Cardiac muscle cell (in vitro differentiated cells and primary cell): ENCODE results near the gene MB. TPM values are rescaled to one million over a fixed set of nuclear protein-coding genes. Genes with fewer than 3 reads are reported as not detected.

Experiments used
- DNase-seq, 2 donors: peaks; one replicate each; pipeline versions ENCODE4 v3.0.0 to v3.0.0-alpha.2; 2010 to 2017; ENCODE audit warnings: low read depth in 1 of 2, low spot score in 1 of 2
- H3K27ac ChIP-seq: fragments of 200-600 bp; sonication (generic); 2 replicates; pipeline ENCODE4 v1.5.1; 2016
- H3K27me3 ChIP-seq: fragments of 200-600 bp; sonication (generic); 2 replicates; pipeline ENCODE4 v1.6.0; 2016; ENCODE audit warnings: control low read depth
- H3K36me3 ChIP-seq: fragments of 200-600 bp; sonication (generic); 2 replicates; pipeline ENCODE4 v1.5.1; 2016; ENCODE audit warnings: control low read depth
- H3K4me1 ChIP-seq: fragments of 200-600 bp; sonication (generic); 2 replicates; pipeline ENCODE4 v1.8.1; 2017; ENCODE audit warnings: low read depth, mild to moderate bottlenecking, mixed run types
- H3K4me3 ChIP-seq: fragments of 200-600 bp; sonication (generic); 2 replicates; pipeline ENCODE4 v1.5.1; 2016; ENCODE audit warnings: mild to moderate bottlenecking
- H3K9me3 ChIP-seq: fragments of 200-600 bp; sonication (generic); 2 replicates; pipeline ENCODE4 v1.5.1; 2017; ENCODE audit warnings: low read depth, mild to moderate bottlenecking, control low read depth
- polyA plus RNA-seq: library from polyadenylated mRNA; unstranded; fragments of >200 nt; fragmentation: Nextera tagmentation; extraction: Ambion mirVana; gene quantifications from 2 replicates; pipeline ENCODE4 v1.2.1, GENCODE V29; 2016
- total RNA-seq: library from RNA; depleted of rRNA; stranded (reverse); fragments of >200 nt; gene quantifications from 2 replicates; pipeline ENCODE4 v1.2.3, GENCODE V29; 2016
- TF ChIP-seq, protein P1 (sequence below): IDR thresholded peaks from 2 replicates; pipeline ENCODE4 v1.5.1; 2012; ENCODE audit warnings: low read depth, mild to moderate bottlenecking, low read length

Gene MB
- total and polyA plus RNA-seq, 2 experiments from 2014 or later: 829 to 1,065 TPM

GRCh38 chr22:35612903-35613302, 4.2 kb downstream of the MB start:
- peak overlapping the region; percentile 95 for H3K27ac ChIP-seq
- no peaks in the 10 kb centered on the region for H3K9me3 ChIP-seq
- peak in 1 of 2 donors; percentile 85 for DNase-seq
- no peak overlapping the region for H3K4me3 ChIP-seq
- peaks cover 13% of the 10 kb centered on the region for H3K36me3 ChIP-seq
- TF ChIP-seq, protein P1, sequence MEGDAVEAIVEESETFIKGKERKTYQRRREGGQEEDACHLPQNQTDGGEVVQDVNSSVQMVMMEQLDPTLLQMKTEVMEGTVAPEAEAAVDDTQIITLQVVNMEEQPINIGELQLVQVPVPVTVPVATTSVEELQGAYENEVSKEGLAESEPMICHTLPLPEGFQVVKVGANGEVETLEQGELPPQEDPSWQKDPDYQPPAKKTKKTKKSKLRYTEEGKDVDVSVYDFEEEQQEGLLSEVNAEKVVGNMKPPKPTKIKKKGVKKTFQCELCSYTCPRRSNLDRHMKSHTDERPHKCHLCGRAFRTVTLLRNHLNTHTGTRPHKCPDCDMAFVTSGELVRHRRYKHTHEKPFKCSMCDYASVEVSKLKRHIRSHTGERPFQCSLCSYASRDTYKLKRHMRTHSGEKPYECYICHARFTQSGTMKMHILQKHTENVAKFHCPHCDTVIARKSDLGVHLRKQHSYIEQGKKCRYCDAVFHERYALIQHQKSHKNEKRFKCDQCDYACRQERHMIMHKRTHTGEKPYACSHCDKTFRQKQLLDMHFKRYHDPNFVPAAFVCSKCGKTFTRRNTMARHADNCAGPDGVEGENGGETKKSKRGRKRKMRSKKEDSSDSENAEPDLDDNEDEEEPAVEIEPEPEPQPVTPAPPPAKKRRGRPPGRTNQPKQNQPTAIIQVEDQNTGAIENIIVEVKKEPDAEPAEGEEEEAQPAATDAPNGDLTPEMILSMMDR: no peak
- peaks cover 63% of the 10 kb centered on the region for H3K4me1 ChIP-seq
- H3K27me3 ChIP-seq: no peaks in the 10 kb centered on the region

- TF ChIP-seq, protein P1: no peak
- Histone ChIP-seq H3K4me1 (peaks cover 54% of the 10 kb centered on the region), H3K36me3 (peaks cover 13% of the 10 kb centered on the region), H3K4me3 (no peak overlapping the region), H3K27me3 (no peaks in the 10 kb centered on the region), H3K27ac (peak overlapping the region; percentile 95), H3K9me3 (no peaks in the 10 kb centered on the region)
- no peak for DNase-seq
Observed at GRCh38 chr22:35611891-35612576, 5.1 kb downstream of the MB start.

DNA sequence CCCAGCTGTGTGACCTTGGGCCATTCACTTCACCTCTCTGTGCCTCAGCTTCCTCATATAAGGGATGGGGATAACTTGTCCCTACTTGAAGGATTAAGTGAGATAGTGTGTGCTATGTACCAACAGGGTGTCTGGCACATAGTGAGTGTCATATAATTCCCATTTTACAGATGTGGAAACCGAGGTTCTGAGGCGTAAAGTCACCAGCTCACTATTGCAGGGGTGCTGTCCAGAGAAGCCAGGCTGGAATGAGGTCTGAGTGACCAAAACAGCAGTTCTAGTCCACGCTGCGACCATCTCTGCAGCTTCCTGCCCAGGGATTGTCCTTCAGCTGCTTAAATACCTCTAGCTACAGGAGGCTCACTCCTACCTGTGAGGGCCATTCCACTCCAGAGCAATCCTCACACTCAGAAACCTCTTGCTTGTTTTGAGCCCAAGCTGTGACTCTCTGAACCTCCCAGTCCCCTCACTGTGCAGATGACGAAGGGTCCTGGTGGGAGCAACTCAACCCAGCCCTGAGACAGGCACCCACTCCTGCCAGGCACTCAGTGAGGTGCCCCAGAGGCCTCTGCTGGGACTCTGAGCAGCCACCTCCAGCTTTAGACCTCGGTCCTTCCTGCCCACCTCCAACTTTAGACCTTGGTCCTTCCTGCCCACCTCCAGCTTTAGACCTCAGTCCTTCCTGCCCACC, 5.8 kb downstream of the MB start:
- no peak for DNase-seq
- Histone ChIP-seq H3K27ac (peak overlapping the region; percentile 95), H3K36me3 (peaks cover 13% of the 10 kb centered on the region), H3K27me3 (no peaks in the 10 kb centered on the region), H3K9me3 (no peaks in the 10 kb centered on the region), H3K4me3 (no peak overlapping the region), H3K4me1 (peaks cover 51% of the 10 kb centered on the region)
- TF ChIP-seq, protein P1: no peak

DNA sequence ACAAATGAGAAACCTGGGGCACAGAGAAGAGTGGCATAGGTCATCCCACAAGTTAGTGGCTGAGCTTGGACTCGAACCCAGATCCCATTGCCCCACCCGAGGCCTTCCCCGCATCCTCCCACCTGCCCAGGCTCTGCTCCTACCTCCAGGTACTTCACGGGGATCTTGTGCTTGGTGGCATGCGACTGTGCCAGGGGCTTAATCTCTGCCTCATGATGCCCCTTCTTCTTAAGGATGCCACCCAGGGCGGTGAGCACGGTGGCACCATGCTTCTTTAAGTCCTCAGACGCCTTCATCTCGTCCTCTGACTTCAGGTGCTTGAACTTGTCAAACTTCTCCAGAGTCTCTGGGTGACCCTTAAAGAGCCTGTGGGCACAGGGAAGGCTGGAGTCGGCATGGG, 6.4 kb downstream of the MB start:
- no peak overlapping the region for H3K27ac ChIP-seq
- DNase-seq: no peak
- H3K4me3 ChIP-seq: no peak overlapping the region
- no peaks in the 10 kb centered on the region for H3K9me3 ChIP-seq
- no peaks in the 10 kb centered on the region for H3K27me3 ChIP-seq
- peaks cover 13% of the 10 kb centered on the region for H3K36me3 ChIP-seq
- peaks cover 51% of the 10 kb centered on the region for H3K4me1 ChIP-seq
- TF ChIP-seq, protein P1: no peak

GRCh38 chr22:35609761-35610160, 7.4 kb downstream of the MB start:
- Histone ChIP-seq H3K36me3 (peaks cover 13% of the 10 kb centered on the region), H3K4me3 (no peak overlapping the region), H3K27me3 (no peaks in the 10 kb centered on the region), H3K27ac (no peak overlapping the region), H3K4me1 (peaks cover 50% of the 10 kb centered on the region), H3K9me3 (no peaks in the 10 kb centered on the region)
- no peak for DNase-seq
- TF ChIP-seq, protein P1: no peak
